K562 (cell line): ENCODE results near the gene MAGI1. TPM values are rescaled to one million over a fixed set of nuclear protein-coding genes. Genes with fewer than 3 reads are reported as not detected.
A peak's percentile ranks its signal among the peaks of the same experiment; 100 is the strongest.

Experiments used
- ATAC-seq: fragments of 200-7000 bp; cut with Tn5 transposase; 3 replicates; pipeline ENCODE4 v1.9.1; 2020; ENCODE audit warnings: moderate library complexity
- BruUV-seq: library from RNA; stranded (reverse); fragments of 400-500 nt; replicated peaks from 2 replicates; lab custom pipeline; 2021; lab: Mats Ljungman, UMichigan
- CTCF ChIA-PET: fragments of 300-600 bp; formaldehyde crosslinking; extraction: SDS; loops from one replicate; lab custom pipeline; 2021; ENCODE audit warnings: low intra/inter-chr PET ratio; lab: Yijun Ruan, JAX
- POLR2A ChIA-PET: fragments of 300-600, 350-650 bp; sonication (Branson Sonifier 250); formaldehyde crosslinking; extraction: SDS; loops from one replicate; lab custom pipeline; 2021; ENCODE audit warnings: antibody characterized with exemption, inconsistent platforms; lab: Yijun Ruan, JAX
- DNase-seq, 4 experiments: peaks; one replicate each; pipeline versions ENCODE4 v3.0.0 to v3.0.0-alpha.2; 2011 to 2018; ENCODE audit warnings: low spot score in 3 of 4, mixed read lengths in 3 of 4; ENCODE audit errors: extremely low read depth in 1 of 4
- FAIRE-seq: peaks from 2 replicates; lab custom pipeline; 2011; peaks lifted over from hg19 to GRCh38; lab: Jason Lieb, UNC
- H2AFZ ChIP-seq: 2 replicates; pipeline ENCODE4 v1.6.0; 2011; ENCODE audit warnings: low read depth, low read length, control low read depth, inconsistent platforms
- H3K27ac ChIP-seq: fragments of 200-600 bp; 3 replicates; pipeline ENCODE4 v1.8.0; 2011; ENCODE audit warnings: low read depth, mild to moderate bottlenecking, control low read depth, inconsistent platforms, low read length, moderate library complexity, mixed read lengths; ENCODE audit errors: extremely low read depth
- H3K27me3 ChIP-seq, 2 experiments: fragments of 300-600 bp in 1 of 2; 2 replicates in 1 of 2; 3 replicates in 1 of 2; pipeline versions ENCODE4 v1.6.0 to v1.8.0; 2011; ENCODE audit warnings: inconsistent platforms in 2 of 2, low read length in 2 of 2, mild to moderate bottlenecking in 1 of 2, mixed read lengths in 1 of 2, moderate library complexity in 1 of 2; ENCODE audit not compliant: control insufficient read depth in 2 of 2, insufficient read depth in 2 of 2
- H3K36me3 ChIP-seq: fragments of 300-600 bp; 3 replicates; pipeline ENCODE4 v1.8.0; 2011; ENCODE audit warnings: mild to moderate bottlenecking, low read length, inconsistent platforms; ENCODE audit not compliant: control insufficient read depth, insufficient read depth
- H3K4me1 ChIP-seq, 2 experiments: fragments of 200-600 bp in 1 of 2; replicated peaks in 1 of 2; 2 replicates in 1 of 2; 3 replicates in 1 of 2; pipeline versions ENCODE4 v1.5.1 to v1.8.0; 2011; ENCODE audit warnings: inconsistent platforms in 2 of 2, low read length in 2 of 2, mild to moderate bottlenecking in 1 of 2, mixed read lengths in 1 of 2, moderate library complexity in 1 of 2; ENCODE audit not compliant: control insufficient read depth in 2 of 2, insufficient read depth in 2 of 2
- H3K4me2 ChIP-seq: 2 replicates; pipeline ENCODE4 v1.6.1; 2011; ENCODE audit warnings: low read length, control low read depth, inconsistent platforms, mixed read lengths; ENCODE audit not compliant: insufficient read depth
- H3K4me3 ChIP-seq: fragments of 200-600 bp; sonication (generic), shearing (Covaris generic); 2 replicates; pipeline ENCODE4 v1.5.1; 2016; ENCODE audit warnings: control low read depth, inconsistent platforms
- H3K79me2 ChIP-seq: fragments of 200-600 bp; 3 replicates; pipeline ENCODE4 v1.8.0; 2011; ENCODE audit warnings: low read length, inconsistent platforms; ENCODE audit not compliant: control insufficient read depth, insufficient read depth
- H3K9ac ChIP-seq, 2 experiments: 2 replicates each; pipeline versions ENCODE4 v1.6.0 to v1.6.1; 2011; ENCODE audit warnings: low read depth in 2 of 2, low read length in 2 of 2, control low read depth in 1 of 2, inconsistent platforms in 1 of 2, mild to moderate bottlenecking in 1 of 2, mixed read lengths in 1 of 2; ENCODE audit not compliant: insufficient read depth in 1 of 2
- H3K9me1 ChIP-seq: one replicate; pipeline ENCODE4 v1.6.0; 2011; ENCODE audit warnings: inconsistent platforms, mild to moderate bottlenecking, low read length, moderate library complexity; ENCODE audit not compliant: control insufficient read depth, insufficient read depth
- H3K9me3 ChIP-seq: replicated peaks from 2 replicates; pipeline ENCODE4 v1.5.1; 2011; ENCODE audit warnings: low read depth, low read length, inconsistent platforms; ENCODE audit not compliant: control insufficient read depth, insufficient read depth
- H4K20me1 ChIP-seq: replicated peaks from 2 replicates; pipeline ENCODE4 v1.6.1; 2011; ENCODE audit warnings: low read length, inconsistent platforms, mixed read lengths; ENCODE audit not compliant: control insufficient read depth, insufficient read depth
- ARID1B ChIP-seq: fragments of 450-650 bp; IDR thresholded peaks from 2 replicates; pipeline ENCODE4 v1.6.1; 2016; ENCODE audit warnings: antibody characterized with exemption, mild to moderate bottlenecking, inconsistent platforms
- ARID4B ChIP-seq: sonication (generic); formaldehyde crosslinking; IDR thresholded peaks from 2 replicates; pipeline ENCODE4 v1.8.0; 2022; ENCODE audit warnings: mild to moderate bottlenecking, missing genetic modification reagents
- CHCHD3 ChIP-seq: fragments of 250-450 bp; sonication (Bioruptor Pico); IDR thresholded peaks from 2 replicates; pipeline ENCODE4 v2.1.2; 2022; ENCODE audit warnings: mild to moderate bottlenecking
- HDAC2 ChIP-seq: fragments of 450-650 bp; IDR thresholded peaks from 2 replicates; pipeline ENCODE4 v1.6.1; 2016; ENCODE audit warnings: mild to moderate bottlenecking
- NR4A1 ChIP-seq, 2 experiments: fragments of 250-450 bp in 1 of 2; fragments of 450-650 bp in 1 of 2; sonication (Bioruptor Pico) in 1 of 2; IDR thresholded peaks; 2 replicates each; pipeline versions ENCODE4 v1.4.0 to v1.6.1; 2016 to 2020; ENCODE audit warnings: mild to moderate bottlenecking in 2 of 2, missing compliant biosample characterization in 1 of 2, missing genetic modification characterization in 1 of 2, moderate library complexity in 1 of 2
- PHB2 ChIP-seq: fragments of 450-650 bp; IDR thresholded peaks from 2 replicates; pipeline ENCODE4 v1.6.1; 2017; ENCODE audit warnings: low read depth
- SMAD4 ChIP-seq: fragments of 250-450 bp; sonication (Bioruptor Pico); conservative IDR thresholded peaks from 2 replicates; pipeline ENCODE4 v1.8.0; 2021; ENCODE audit warnings: inconsistent platforms, mild to moderate bottlenecking, moderate library complexity
- TEAD1 ChIP-seq, 2 experiments: fragments of 450-650 bp in 1 of 2; sonication (generic) in 1 of 2; formaldehyde crosslinking; IDR thresholded peaks; 2 replicates each; pipeline versions ENCODE4 v1.4.0 to v1.8.0; 2020 to 2022; ENCODE audit warnings: mild to moderate bottlenecking in 2 of 2, missing genetic modification reagents in 1 of 2
- YY1 ChIP-seq, 3 experiments: IDR thresholded peaks; 2 replicates each; pipeline ENCODE4 v1.6.1; 2011; ENCODE audit warnings: low read length in 2 of 3, mild to moderate bottlenecking in 2 of 3, moderate library complexity in 2 of 3, borderline replicate concordance in 1 of 3, control low read depth in 1 of 3, low read depth in 1 of 3; ENCODE audit not compliant: insufficient read depth in 3 of 3, insufficient replicate concordance in 2 of 3, control insufficient read depth in 1 of 3, insufficient read length in 1 of 3; ENCODE audit errors: extremely low read depth in 1 of 3
- WGBS: fragments of 100-300 bp; shearing (Covaris generic); methylation state at CpG from one replicate; pipeline ENCODE4 v1.1.6; 2016; ENCODE audit warnings: low coverage, mixed read lengths; ENCODE audit not compliant: insufficient coverage; ENCODE audit errors: missing lambda C conversion rate; 5-methylcytosine and 5-hydroxymethylcytosine counted together
- in situ Hi-C: fragments of 300-500 bp; cut with MboI; formaldehyde crosslinking; loops from 4 replicates; pipeline ENCODE4 v1.15.0; 2018; ENCODE audit warnings: inconsistent platforms, mixed read lengths
- intact Hi-C: fragments of 100-400 bp; cut with micrococcal nuclease; formaldehyde crosslinking; loops from 2 replicates; pipeline ENCODE4 v1.14.2; 2022
- polyA plus RNA-seq, 8 experiments: library from polyadenylated mRNA; depleted of rRNA in 4 of 8; stranded (reverse) in 5 of 8; unstranded in 3 of 8; fragments of >200 nt; fragmentation: Nextera tagmentation in 2 of 8; fragmentation: Illumina TruSeq in 1 of 8; extraction: Ambion mirVana in 2 of 8; extraction: Trizol in 1 of 8; gene quantifications; 2 replicates each; pipeline versions ENCODE4 v1.2.1 to v1.2.3, GENCODE V29; 2011 to 2014; ENCODE audit warnings: inconsistent platforms in 1 of 8, missing spikeins in 1 of 8
- total RNA-seq, 7 experiments: library from RNA; depleted of rRNA in 6 of 7; stranded (reverse); fragments of >200 nt in 6 of 7; fragmentation: Illumina TruSeq in 2 of 7; extraction: Trizol in 2 of 7; gene quantifications; 2 replicates each; pipeline versions ENCODE4 v1.2.1 to v1.2.3, GENCODE V29; 2011 to 2021; ENCODE audit warnings: low replicate concordance in 1 of 7
- TF ChIP-seq, protein P1 (sequence below): fragments of 450-650 bp; IDR thresholded peaks from 2 replicates; pipeline ENCODE4 v1.6.1; 2017; ENCODE audit warnings: antibody characterized with exemption, mild to moderate bottlenecking

MAGI1 gene
- total and polyA plus RNA-seq, 9 of the 15 experiments (the other 6 are each of a cell fraction or from before 2014, with no cell fraction given) = 7.8 to 59.4 (median 43.2) TPM

GRCh38 chr3:65604863-65605526 lies 433.7 kb downstream of the MAGI1 start (continued):
- TF ChIP-seq ARID4B (CRISPR knock-in tag) = no peak
- TF ChIP-seq ARID1B = peak; percentile 93
- 0 out of 2 replicates have a peak, but pooled peaks have one; percentile 40 for TF ChIP-seq HDAC2
- no peak for TF ChIP-seq TEAD1 (CRISPR knock-in tag; IDR thresholded peaks at IDR 0.05)
- TF ChIP-seq, all 486 proteins: peak for 41

- Histone ChIP-seq H3K36me3 (no peaks in the 10 kb centered on the region; the same call in 2 of the 3 replicates), H3K9ac (peak overlapping the region in 1 of 2 experiments; percentile 20; a peak in 1 of 4 replicates), H4K20me1 (no peaks in the 10 kb centered on the region), H3K9me1 (no peaks in the 10 kb centered on the region), H3K4me1 (peaks cover 3 to 47% of the 10 kb centered on the region in 2 experiments; a peak in 3 of 5 replicates), H3K79me2 (no peaks in the 10 kb centered on the region), H3K4me3 (no peak overlapping the region), H3K9me3 (no peaks in the 10 kb centered on the region), H3K27me3 (no peaks in the 10 kb centered on the region), H2AFZ (peak overlapping the region; percentile 89), H3K4me2 (no peak overlapping the region), H3K27ac (peak overlapping the region; percentile 67)
- CTCF ChIA-PET = no interaction called here
- no TSS peak for BruUV-seq
- in situ Hi-C loops = no loop called here
- no peak for TF ChIP-seq PHB2
- no peak for TF ChIP-seq NR4A1 (CRISPR knock-in tag; IDR thresholded peaks at IDR 0.05)
- peak; percentile 72 for TF ChIP-seq NR4A1 (tag; IDR thresholded peaks at IDR 0.05)
- no peak for TF ChIP-seq CHCHD3 (CRISPR knock-in tag)
- TF ChIP-seq, protein P1, sequence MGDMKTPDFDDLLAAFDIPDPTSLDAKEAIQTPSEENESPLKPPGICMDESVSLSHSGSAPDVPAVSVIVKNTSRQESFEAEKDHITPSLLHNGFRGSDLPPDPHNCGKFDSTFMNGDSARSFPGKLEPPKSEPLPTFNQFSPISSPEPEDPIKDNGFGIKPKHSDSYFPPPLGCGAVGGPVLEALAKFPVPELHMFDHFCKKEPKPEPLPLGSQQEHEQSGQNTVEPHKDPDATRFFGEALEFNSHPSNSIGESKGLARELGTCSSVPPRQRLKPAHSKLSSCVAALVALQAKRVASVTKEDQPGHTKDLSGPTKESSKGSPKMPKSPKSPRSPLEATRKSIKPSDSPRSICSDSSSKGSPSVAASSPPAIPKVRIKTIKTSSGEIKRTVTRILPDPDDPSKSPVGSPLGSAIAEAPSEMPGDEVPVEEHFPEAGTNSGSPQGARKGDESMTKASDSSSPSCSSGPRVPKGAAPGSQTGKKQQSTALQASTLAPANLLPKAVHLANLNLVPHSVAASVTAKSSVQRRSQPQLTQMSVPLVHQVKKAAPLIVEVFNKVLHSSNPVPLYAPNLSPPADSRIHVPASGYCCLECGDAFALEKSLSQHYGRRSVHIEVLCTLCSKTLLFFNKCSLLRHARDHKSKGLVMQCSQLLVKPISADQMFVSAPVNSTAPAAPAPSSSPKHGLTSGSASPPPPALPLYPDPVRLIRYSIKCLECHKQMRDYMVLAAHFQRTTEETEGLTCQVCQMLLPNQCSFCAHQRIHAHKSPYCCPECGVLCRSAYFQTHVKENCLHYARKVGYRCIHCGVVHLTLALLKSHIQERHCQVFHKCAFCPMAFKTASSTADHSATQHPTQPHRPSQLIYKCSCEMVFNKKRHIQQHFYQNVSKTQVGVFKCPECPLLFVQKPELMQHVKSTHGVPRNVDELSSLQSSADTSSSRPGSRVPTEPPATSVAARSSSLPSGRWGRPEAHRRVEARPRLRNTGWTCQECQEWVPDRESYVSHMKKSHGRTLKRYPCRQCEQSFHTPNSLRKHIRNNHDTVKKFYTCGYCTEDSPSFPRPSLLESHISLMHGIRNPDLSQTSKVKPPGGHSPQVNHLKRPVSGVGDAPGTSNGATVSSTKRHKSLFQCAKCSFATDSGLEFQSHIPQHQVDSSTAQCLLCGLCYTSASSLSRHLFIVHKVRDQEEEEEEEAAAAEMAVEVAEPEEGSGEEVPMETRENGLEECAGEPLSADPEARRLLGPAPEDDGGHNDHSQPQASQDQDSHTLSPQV = peak; percentile 88; the same call in 1 of the 2 replicates
- peak in 1 of 3 experiments; percentile 76 for TF ChIP-seq YY1 (IDR thresholded peaks at IDR 0.05; ENCODE audit: borderline replicate concordance in 1 of 3, control insufficient read depth in 1 of 3, extremely low read depth in 1 of 3, insufficient read depth in 3 of 3, insufficient read length in 1 of 3, insufficient replicate concordance in 2 of 3, low read depth in 1 of 3, low read length in 2 of 3)
- 0 out of 2 replicates have a peak, but pooled peaks have one; percentile 38 for TF ChIP-seq SMAD4
- FAIRE-seq = no peak
- 62% methylated on average over 3 of the region's 4 CpGs for WGBS
- POLR2A ChIA-PET = interaction anchor here (1.3 kb wide), 1 partner anchor 9 kb away, joined by 4 read pairs; no protein-coding TSS in a partner anchor
- ATAC-seq = no peak
- intact Hi-C loops = no loop called here
- no peak for DNase-seq
Observed at GRCh38 chr3:65603631-65604030, 435.1 kb downstream of the MAGI1 start.
